NCI-H82 treated with DMSO at 0.1 percent for 48 hours (cell line): ENCODE results near the gene ATP8A2.

ENCODE experiments used
- DNase-seq: peaks from one replicate; lab custom pipeline; 2025; ENCODE audit not compliant: unreplicated experiment; lab: John Stamatoyannopoulos, UW

ATP8A2 gene

DNA sequence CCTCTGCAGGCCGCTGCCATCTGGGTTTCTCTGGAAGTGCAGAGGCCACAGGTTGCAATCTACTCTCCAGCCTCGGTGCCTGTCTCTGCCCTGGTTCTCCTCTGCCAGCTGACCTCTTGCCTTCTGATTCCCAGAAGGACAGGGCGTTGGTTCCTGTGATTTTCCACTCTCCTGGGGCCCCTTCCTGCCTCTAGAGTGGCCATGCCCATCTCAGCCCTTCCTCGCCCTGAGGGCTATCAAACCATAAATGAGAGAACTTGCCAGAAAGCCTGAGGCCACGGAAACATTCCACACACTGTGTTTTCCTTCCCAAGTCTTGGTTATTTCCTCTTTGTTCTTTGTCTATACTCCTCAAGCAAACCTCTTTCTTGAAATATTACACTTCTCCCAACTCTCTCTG lies 533.8 kb downstream of the ATP8A2 start:
- no peak for DNase-seq

DNA sequence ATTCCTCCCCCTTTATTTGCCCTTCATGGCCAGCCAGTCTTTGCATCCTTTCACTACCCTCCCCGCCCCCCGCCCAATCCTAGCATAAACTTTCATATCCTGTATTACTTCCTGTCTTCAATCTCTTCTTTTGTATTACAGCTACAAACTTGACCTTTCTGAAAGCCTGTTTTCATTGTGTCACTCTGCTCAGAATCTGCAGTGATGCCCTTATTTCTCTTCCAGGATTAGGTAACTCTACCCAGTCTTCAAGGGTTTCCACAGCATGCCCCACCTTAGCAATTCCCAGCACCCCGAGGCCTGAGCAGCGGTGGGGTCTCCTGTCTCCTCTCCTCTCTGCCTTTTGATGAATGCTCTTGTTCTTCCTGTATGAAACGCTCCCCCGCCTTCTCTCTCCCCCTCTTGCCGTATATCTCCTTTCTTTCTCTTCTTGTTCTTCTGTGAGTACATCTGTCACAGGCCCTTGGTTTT lies 534.5 kb downstream of the ATP8A2 start:
- DNase-seq, result no peak

DNA sequence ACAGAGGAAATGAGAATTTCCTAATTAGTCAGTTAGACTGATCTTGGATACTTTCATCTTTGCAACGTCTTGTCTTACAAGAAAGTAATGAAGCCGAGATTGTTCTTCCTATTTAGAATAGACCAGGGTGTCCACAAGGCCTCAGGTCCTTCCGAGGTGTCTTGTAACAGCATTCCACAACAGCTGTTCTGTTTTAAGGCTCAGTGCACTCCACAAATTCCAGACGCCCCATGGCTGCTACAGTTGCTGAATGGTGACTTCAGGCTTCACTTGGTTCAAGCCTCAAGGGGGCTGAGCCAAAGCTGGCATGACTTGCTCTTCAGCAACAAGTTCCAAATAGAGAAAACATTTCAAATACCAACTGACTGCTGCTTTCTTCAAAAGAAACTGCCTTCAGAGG lies 536.6 kb downstream of the ATP8A2 start:
- DNase-seq, result no peak

DNA sequence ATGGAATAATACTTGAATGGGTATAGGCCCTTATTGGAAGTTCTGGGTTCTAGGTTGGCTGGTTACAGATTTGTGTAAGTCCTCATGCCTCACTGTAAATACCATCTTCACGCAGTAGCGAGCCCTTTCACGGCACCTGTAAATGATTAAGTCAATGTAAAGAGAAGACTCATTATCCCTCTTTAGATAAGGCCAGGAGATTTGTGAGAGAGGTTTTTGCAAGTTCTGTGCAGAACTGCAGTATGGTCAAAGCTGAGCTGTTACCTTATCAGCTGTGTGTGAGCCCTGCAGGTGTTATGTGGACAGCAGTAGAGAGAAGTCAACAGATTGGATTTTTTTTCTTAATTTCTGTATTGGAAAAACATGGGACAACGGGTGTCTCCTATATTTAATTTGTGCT lies 538.5 kb downstream of the ATP8A2 start:
- no peak for DNase-seq

DNA sequence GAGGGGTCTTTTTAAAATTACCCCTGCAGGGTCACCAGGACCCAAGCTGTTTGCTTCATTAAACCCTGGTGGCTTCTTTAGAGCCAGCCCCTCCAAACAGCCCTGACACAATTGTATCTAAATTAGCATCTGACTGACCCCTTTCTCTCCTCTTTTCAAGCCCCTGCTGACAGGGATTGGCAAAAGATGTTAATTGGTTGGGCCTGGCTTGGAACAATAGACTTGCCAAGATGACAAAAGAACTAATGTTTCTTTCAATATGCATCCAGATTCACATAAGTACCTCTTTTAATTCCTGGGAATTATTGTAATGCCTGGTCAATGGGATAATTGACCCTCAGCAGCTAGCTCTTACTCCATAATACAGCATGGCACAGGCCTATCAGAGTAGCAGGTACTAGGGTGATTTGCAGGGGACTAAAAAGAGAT lies 539.2 kb downstream of the ATP8A2 start:
- DNase-seq, result no peak

DNA sequence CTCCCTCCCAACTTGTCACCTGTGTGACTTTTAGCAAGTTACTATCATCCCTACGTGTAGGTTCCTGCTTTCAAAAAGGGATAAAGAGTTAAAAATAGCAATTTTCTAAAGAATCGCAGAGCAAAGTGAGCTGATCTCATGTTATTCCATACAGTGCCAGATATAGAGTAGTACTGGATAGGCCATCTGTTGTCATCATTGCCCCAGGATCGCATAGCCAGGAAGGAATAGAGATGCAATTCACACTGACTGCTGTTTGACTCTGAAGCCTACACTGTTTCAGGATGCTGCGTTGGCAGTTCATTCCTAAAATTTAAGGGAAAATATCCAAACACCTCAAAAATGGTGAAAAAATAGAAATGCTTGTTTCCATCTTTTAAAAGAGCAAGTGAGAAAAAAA lies 541.2 kb downstream of the ATP8A2 start:
- DNase-seq, result no peak

DNA sequence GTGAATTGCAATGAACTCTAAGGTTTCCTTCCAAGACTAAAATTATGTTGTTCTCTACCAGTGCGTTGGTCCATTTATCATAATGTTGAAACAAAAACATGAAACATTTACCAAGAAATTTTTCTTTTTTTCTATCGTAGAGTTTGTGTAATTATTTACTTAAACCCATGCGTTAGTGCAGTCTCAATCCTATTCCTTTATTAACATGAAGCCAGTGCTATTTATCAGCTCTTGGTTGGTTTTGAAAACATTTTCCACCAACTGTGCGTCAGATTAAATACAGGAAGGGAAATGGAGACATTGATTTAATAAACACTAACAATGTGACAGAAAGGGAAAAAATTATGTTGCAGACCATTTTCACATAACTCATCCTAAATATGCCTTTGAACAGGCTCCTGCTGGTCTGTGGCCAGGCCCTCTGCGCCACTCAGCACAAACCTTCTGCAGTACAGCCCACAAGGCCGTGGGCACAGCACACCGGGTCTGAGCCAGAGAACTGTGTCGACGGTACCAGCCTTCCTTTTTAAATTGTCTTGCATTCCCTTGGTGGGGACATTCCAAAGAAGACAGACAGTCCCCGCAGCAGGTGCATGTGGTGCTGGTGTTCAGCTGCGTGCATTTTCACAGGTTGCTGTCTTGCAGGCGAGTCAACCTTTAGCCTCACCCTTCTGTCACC lies 544.2 kb downstream of the ATP8A2 start:
- no peak for DNase-seq

DNA sequence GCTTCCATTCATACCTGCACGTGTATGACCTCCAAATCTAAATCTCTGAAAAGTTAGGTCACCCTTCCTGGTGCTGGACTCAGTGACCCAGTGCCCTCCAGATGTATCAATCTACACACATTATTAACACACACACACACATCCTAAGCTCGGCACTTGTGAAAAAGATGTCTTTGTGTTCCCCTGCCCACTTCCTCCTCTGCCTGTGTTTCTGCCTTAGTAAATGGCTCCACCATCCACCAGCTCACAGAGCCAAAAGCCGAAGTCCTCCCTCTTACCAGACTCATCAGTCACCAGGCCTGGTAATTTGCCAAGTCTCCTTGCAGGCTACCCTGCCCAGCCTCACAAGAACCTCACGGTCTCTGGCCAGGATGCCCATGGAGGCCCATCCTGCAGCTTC lies 548.5 kb downstream of the ATP8A2 start:
- DNase-seq, result no peak

DNA sequence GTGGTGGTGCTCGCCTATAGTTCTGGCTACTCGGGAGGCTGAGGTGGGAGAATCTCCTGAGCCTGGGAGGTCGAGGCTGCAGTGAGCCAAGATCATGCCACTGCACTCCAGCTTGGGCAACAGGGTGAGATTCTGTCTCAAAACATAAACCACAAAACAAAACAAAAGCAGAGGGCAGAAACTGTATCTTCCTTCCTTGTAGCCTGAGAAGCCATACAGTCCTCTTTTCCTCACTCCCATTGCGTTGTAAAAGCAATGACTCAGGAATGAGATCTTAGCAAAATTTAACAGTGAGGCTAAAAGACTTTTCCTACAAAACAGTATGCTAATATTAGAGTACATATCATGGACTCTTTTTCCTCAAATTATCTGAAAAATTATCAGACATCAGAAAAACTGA lies 549.2 kb downstream of the ATP8A2 start:
- no peak for DNase-seq

DNA sequence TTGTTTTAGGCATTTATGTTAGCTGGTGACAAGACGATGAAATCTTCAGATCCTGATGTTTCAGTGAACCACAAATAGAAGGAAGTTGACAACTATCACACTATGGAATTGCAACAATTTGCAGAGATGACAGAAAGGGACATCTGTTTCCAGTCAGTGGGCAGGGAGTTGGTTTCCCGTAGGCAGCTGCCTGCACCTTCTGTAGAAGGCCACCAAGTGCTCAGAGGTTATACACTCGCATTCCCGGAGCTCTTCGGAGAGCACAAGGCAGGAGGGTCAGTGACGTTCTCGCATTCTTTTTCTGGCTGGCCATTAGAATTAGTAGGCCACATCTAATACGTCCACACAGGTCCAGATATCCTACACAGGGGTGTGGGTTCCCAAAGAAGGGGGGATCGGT lies 550.6 kb downstream of the ATP8A2 start:
- DNase-seq, result no peak

DNA sequence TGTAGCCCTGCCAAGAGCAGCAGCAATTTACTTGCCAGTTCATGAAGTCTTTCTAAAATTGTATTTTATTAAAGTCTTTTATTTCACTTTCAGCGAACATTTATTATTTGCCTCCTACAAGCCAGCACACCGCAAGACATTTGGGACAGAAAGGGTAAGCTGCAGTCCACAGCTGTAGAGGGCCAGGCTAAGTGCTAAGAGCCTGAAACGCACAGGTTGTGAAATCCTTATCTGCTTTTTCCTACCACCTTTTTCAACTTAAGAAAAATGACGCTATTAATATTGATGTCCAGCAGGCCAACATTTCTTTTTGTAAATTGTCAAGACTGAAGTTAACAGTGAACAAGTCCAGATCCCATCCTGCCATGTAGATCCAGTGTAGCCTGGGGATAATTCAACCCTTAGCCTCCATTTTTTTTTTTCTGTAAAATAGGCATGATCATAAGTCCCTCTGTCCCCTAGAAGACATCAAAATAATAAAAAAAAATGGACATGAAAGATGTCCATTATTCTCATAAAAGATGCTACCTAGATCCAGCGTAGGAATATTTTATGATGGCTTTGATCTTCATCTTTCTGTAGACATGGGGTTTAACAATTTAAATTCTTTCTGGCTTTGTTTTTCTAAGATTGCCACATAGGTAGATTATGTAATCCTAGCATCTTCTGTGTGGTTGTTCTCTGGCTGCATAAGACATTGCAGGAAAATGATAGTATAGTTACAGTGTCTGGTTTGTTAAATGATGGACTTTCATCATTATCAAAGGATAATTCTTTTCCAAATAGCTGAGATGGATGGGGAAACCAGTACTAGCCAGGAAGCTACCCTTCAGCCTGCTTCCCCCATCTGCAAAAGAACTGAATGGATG lies 551.7 kb downstream of the ATP8A2 start:
- no peak for DNase-seq

DNA sequence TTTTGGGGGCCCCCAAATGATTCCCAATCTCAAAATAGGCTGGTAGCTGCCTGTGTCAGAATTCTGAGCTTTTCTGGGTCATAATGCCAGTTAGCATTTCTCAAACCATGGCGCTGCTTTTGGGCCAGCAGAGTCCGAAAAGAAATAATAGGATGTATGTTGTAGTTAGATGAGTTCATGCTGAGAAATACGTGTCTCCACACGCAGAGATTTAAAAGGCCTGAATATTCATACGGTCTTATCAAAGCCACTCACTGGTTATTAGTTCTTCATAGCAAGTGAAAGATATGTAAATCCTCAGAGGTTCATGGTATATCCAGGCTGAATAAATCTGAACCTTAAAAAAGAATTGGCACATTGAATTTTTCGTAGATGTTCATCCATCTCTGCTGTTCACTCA lies 555.6 kb downstream of the ATP8A2 start:
- DNase-seq, result no peak

DNA sequence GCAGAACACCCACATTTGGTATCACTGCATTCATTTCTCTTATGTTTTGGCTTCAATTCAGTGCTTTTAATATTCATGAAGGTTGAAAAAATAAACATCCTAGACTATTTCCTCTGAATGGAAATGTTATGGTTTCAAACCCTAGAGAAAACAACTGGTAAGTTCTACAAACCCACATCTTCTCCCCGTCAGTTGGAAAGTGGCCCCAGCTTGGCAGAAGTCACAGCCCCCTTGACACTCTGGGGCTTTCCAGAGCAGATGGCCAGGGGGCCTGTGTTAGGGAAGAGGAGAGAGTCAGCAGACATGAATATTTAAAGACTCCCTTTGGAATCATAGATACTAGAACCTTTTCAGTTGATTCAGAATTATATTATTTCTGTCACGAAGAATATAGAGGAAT lies 556.2 kb downstream of the ATP8A2 start:
- peak; percentile 44 for DNase-seq

DNA sequence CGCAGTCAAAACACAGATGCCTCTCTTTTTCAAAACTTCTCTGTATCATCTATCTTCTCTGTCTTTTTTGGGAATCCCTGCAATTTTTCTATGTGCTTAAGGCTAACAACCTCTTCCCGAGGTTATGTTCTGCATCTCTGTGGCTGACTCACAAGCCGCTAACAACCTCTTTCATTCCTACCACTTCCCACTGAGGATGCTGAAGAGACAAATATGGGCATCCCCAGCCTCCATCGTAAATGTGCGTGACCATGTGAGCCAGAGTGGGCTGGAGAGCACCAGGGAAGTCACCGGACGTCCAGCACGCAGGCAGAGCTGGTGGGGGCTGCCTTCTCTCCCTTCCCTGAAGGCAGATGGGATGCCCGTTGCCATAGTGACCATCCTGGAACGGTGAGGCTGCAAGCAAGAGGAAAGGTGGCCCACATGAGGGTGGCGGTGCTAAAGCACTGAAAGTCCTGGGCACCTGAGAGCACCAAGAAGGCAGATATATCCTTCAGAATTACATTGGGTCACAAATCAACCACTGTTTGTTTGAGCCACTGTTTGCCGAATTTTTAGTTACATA lies 557.2 kb downstream of the ATP8A2 start:
- DNase-seq, result no peak

DNA sequence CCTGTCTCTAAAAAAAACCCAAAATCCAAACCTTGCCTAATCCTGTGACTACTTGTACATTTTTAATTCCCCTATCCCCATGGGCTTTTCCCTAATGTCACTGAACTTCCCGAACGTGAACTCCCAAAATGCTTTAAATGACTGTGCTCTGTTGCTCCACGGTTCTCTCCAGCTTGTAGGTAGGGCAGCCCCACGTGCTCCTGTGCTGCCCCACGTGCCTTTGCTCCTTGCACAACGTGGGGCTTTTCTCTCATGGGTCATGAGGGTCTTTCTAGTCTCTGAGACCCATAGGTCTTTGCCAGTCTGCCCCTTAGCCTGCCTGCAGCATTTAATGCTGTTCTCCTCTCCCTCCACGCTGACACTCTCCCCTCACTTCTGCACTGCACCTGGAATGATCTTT lies 558.0 kb downstream of the ATP8A2 start:
- no peak for DNase-seq

DNA sequence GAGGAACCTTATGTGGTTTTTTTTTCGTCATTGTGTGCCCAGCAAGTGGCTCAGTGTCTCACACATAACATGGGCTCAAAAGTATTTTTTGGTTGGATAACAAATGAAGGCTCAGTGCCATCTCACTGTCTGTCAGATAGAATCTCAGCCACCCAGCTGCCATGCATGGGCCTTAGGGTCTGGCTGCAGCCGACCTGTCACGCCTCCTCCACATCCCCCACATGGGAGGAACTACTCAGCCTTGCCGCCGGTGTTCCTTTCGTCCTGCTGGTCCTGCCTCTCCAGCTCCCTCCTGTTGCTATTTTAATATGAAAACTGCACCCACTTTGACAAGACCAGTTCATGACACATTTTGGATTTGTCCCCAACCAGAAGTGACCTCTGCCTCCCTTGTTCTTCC lies 558.9 kb downstream of the ATP8A2 start:
- DNase-seq, result no peak

DNA sequence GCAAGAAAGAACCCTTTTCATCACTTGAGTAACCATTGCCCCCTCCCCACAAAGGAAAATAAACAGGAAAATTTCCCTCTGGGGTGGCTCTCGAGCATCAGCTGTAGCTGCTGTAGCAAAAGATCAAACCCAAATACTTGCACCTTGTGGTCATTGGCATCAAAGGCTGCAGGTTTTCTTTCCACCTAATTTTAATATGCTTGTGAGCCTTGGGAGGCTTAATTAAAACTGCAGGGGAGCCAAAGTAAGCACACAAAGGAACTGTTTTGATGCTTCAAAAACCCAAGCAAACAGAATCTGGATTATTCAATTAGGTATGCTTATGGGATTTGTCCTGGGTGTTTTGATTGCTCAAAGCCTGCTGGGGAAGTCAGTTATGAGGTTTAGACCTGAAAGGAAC lies 560.6 kb downstream of the ATP8A2 start:
- DNase-seq, result peak; percentile 82

DNA sequence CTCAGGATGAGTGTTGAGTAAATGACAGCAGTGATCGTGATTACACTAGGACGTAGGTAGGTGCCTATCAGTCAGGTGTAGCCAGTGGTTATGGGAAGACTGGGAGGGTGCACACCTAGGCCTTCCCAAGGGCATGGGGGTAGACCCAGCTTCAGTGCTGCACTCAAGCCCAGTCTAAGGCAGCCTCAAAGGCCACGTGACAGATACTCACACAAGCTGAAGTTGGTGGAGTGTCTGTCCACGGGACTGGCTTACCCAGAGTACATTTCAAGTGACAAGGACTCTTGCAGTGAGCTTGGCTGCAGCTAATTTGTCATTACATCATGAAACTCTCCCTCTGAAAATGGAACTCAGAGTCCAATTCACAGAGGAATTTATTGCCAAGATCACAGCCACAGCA lies 561.7 kb downstream of the ATP8A2 start:
- DNase-seq, result no peak

DNA sequence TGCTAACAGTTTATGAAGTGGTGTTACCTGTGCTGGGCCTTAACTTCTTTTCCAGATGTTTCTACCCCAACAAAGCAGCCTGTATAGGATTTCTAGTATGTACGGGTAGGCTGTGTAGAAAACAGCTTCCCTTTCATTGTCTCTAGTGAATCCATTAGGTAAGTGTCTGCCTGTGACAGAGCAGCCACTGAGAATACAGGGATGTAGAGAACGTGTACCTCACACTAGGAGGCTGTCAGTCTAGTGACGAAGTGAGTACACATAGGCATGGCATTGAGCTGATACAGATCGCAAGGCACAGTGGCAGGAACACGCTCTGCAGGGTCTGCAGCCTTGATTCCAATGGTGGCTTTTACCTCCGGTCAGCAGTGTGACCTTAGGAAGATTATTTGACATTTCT lies 562.4 kb downstream of the ATP8A2 start:
- no peak for DNase-seq

DNA sequence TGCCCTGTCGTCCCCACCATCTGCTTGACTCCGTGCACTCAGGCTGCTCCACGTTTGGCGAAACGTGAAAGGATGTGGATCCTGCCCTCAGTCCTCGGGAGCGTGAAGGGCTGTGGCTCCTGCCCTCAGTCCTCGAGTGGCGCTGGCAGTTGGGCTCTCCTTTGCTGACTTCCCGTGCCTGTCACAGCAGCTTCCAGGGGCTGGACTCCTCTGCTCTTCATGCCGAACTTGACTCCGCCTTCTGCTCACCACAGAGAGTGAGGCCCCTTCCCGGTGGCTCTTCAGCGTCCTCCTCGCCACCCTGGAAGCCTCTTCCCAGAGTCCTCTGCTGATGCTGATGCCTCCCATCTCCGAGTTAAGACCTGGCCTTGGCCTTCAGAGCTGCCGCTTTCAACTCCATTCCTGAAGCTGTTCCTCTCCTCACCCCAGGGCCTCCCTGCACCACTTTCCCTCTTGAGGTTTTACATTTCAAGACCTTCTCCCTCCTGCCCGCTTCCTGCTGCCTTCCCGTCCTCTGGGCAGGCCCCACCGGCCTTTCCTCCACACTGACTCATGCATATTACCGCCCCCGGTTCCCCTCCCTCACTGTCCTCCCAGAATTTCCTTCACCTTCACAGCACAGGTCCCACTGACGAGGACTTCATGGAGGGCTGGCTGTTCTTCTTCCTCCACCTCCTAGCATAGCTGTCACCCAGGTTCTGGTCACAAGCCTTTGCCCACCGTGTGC lies 568.4 kb downstream of the ATP8A2 start:
- no peak for DNase-seq

DNA sequence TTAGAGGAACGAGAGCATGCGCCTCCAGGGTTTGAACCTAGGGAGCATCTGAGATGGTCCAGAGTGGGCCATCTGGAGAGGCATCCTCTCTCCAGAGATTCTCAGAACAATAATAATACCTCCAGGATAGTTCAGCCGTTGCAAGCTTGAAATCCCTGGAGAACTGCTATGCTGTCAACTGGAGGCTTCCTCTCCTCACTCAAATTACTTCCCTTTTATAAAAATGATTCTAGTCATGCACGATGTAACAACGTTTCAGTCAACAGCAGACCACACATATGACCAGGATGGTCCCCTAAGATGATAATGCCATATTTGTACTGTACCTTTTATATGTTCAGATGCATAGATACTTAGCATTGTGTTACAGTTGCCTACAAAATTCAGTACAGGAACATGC lies 571.3 kb downstream of the ATP8A2 start:
- no peak for DNase-seq

DNA sequence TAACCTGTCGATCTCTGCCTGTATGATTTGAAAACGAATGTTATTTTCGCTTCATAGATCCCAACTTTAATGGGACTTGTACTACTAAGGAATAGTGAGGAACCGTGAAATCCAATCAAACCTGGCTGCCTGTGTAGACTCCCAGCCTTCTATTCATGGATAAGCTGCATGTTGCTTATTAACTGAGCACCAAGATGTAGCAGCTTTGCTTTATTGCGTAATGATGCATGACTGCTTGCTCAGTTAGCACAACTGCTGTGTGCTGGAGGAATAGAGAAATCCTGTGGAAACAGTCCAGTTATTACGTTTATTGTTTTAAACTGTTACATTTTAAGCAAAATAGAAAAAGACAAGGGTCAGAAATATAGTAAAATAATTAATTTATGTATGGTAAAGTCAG lies 571.9 kb downstream of the ATP8A2 start:
- DNase-seq, result no peak
